Measurements from ENCODE around the gene P4HTM.

P4HTM gene

GRCh38 chr3:48989796-48990635 lies at the start of gene P4HTM:
Gene P4HTM, plus strand, starts transcription at chr3:48990241. Its CDS starts 16 bp downstream, at chr3:48990257.
- Mint-ChIP-seq H3K4me1 (peaks cover 33% of the 10 kb centered on the region), H3K9me3 (no peaks in the 10 kb centered on the region), H3K27me3 (ENCODE audit: low read depth, poor library complexity) (peaks cover 7% of the 10 kb centered on the region), H3K4me3 (peak within 1 kb of the TSS; percentile 93), H3K27ac (peak within 1 kb of the TSS; percentile 98), H3K36me3 (ENCODE audit: low read depth) (peaks cover 6% of the 10 kb centered on the region)
- peak; percentile 78 for DNase-seq
- peak; percentile 10 for TF ChIP-seq CTCF (IDR thresholded peaks at IDR 0.05)

- H3K4me3 Mint-ChIP-seq, result no peak overlapping the region
- no peaks in the 10 kb centered on the region for H3K4me1 Mint-ChIP-seq
- no peak for DNase-seq
- no peak for TF ChIP-seq CTCF (IDR thresholded peaks at IDR 0.05)
- peaks cover 27% of the 10 kb centered on the region for H3K36me3 Mint-ChIP-seq (ENCODE audit: low read depth)
- H3K27ac Mint-ChIP-seq, result peak overlapping the region; percentile 1
- H3K9me3 Mint-ChIP-seq, result no peaks in the 10 kb centered on the region
- no peaks in the 10 kb centered on the region for H3K27me3 Mint-ChIP-seq (ENCODE audit: low read depth, poor library complexity)
Observed at GRCh38 chr3:48945432-48945831, 44.6 kb upstream of the P4HTM start.

GRCh38 chr3:48945891-48946549 lies 44.0 kb upstream of the P4HTM start:
- DNase-seq, result no peak
- Mint-ChIP-seq H3K9me3 (no peaks in the 10 kb centered on the region), H3K36me3 (ENCODE audit: low read depth) (peaks cover 25% of the 10 kb centered on the region), H3K4me3 (no peak overlapping the region), H3K27ac (peak overlapping the region; percentile 37), H3K27me3 (ENCODE audit: low read depth, poor library complexity) (no peaks in the 10 kb centered on the region), H3K4me1 (no peaks in the 10 kb centered on the region)
- TF ChIP-seq CTCF (IDR thresholded peaks at IDR 0.05), result no peak

GRCh38 chr3:48949376-48949717 lies 40.7 kb upstream of the P4HTM start:
- H3K9me3 Mint-ChIP-seq, result no peaks in the 10 kb centered on the region

GRCh38 chr3:48950051-48950450 lies 40.0 kb upstream of the P4HTM start:
- no peaks in the 10 kb centered on the region for H3K4me1 Mint-ChIP-seq
- H3K36me3 Mint-ChIP-seq (ENCODE audit: low read depth), result peaks cover 22% of the 10 kb centered on the region
- no peaks in the 10 kb centered on the region for H3K9me3 Mint-ChIP-seq
- DNase-seq, result no peak
- H3K27ac Mint-ChIP-seq, result no peak overlapping the region
- H3K27me3 Mint-ChIP-seq (ENCODE audit: low read depth, poor library complexity), result no peaks in the 10 kb centered on the region
- no peak for TF ChIP-seq CTCF (IDR thresholded peaks at IDR 0.05)
- H3K4me3 Mint-ChIP-seq, result no peak overlapping the region

More at GRCh38 chr3:48949376-48949717, 40.7 kb upstream of the P4HTM start:
- no peak for DNase-seq
- TF ChIP-seq CTCF (IDR thresholded peaks at IDR 0.05), result no peak
- no peak overlapping the region for H3K4me3 Mint-ChIP-seq
- no peak overlapping the region for H3K27ac Mint-ChIP-seq
- no peaks in the 10 kb centered on the region for H3K4me1 Mint-ChIP-seq
- no peaks in the 10 kb centered on the region for H3K27me3 Mint-ChIP-seq (ENCODE audit: low read depth, poor library complexity)
- H3K36me3 Mint-ChIP-seq (ENCODE audit: low read depth), result peaks cover 22% of the 10 kb centered on the region

Data from nephron progenitor cell (in vitro differentiated cells).